HepG2 (cell line): Measurements from ENCODE around the gene DNPH1.

Source experiments
- IRF9 ChIP-seq: sonication (generic); formaldehyde crosslinking; IDR thresholded peaks from 2 replicates; pipeline ENCODE4 v1.8.0; 2022; ENCODE audit warnings: missing genetic modification reagents, mild to moderate bottlenecking, borderline replicate concordance
- MAX ChIP-seq: IDR thresholded peaks from 2 replicates; pipeline ENCODE4 v1.6.1; 2012; ENCODE audit warnings: inconsistent platforms
- POGZ ChIP-seq: sonication (generic); formaldehyde crosslinking; IDR thresholded peaks from 2 replicates; pipeline ENCODE4 v1.4.0; 2020; ENCODE audit warnings: mild to moderate bottlenecking, missing genetic modification reagents
- RAD21 ChIP-seq: fragments of 450-650 bp; formaldehyde crosslinking; IDR thresholded peaks from 2 replicates; pipeline ENCODE4 v1.5.0; 2020; ENCODE audit warnings: mild to moderate bottlenecking
- RFX5 ChIP-seq: IDR thresholded peaks from 2 replicates; pipeline ENCODE4 v1.6.1; 2011; ENCODE audit warnings: low read depth, low read length, improper control_type of control experiment
- SMC3 ChIP-seq: IDR thresholded peaks from 2 replicates; pipeline ENCODE4 v1.6.1; 2011; ENCODE audit warnings: low read length, improper control_type of control experiment
- ZFY ChIP-seq: sonication (generic); formaldehyde crosslinking; IDR thresholded peaks from 2 replicates; pipeline ENCODE4 v1.4.0; 2020; ENCODE audit warnings: missing genetic modification reagents
- ZNF343 ChIP-seq: sonication (generic); formaldehyde crosslinking; IDR thresholded peaks from 2 replicates; pipeline ENCODE4 v1.4.0; 2020; ENCODE audit warnings: mild to moderate bottlenecking, missing genetic modification reagents
- TF ChIP-seq, protein P1 (sequence below): IDR thresholded peaks from 2 replicates; pipeline ENCODE4 v1.6.1; 2016
- TF ChIP-seq, protein P2 (sequence below): sonication (generic); formaldehyde crosslinking; IDR thresholded peaks from 2 replicates; pipeline ENCODE4 v1.5.0; 2020; ENCODE audit warnings: mild to moderate bottlenecking, missing genetic modification reagents, moderate library complexity

- TF ChIP-seq ZFY (CRISPR knock-in tag): no peak
- TF ChIP-seq POGZ (CRISPR knock-in tag): no peak
- TF ChIP-seq MAX: no peak
- TF ChIP-seq, protein P1, sequence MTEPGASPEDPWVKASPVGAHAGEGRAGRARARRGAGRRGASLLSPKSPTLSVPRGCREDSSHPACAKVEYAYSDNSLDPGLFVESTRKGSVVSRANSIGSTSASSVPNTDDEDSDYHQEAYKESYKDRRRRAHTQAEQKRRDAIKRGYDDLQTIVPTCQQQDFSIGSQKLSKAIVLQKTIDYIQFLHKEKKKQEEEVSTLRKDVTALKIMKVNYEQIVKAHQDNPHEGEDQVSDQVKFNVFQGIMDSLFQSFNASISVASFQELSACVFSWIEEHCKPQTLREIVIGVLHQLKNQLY: no peak
- no peak for TF ChIP-seq RAD21 (CRISPR knock-in tag)
- TF ChIP-seq SMC3: no peak
- TF ChIP-seq, protein P2, sequence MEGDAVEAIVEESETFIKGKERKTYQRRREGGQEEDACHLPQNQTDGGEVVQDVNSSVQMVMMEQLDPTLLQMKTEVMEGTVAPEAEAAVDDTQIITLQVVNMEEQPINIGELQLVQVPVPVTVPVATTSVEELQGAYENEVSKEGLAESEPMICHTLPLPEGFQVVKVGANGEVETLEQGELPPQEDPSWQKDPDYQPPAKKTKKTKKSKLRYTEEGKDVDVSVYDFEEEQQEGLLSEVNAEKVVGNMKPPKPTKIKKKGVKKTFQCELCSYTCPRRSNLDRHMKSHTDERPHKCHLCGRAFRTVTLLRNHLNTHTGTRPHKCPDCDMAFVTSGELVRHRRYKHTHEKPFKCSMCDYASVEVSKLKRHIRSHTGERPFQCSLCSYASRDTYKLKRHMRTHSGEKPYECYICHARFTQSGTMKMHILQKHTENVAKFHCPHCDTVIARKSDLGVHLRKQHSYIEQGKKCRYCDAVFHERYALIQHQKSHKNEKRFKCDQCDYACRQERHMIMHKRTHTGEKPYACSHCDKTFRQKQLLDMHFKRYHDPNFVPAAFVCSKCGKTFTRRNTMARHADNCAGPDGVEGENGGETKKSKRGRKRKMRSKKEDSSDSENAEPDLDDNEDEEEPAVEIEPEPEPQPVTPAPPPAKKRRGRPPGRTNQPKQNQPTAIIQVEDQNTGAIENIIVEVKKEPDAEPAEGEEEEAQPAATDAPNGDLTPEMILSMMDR (CRISPR knock-in tag): no peak
- no peak for TF ChIP-seq IRF9 (CRISPR knock-in tag)
- TF ChIP-seq ZNF343 (CRISPR knock-in tag): no peak
- TF ChIP-seq RFX5: no peak
Observed at GRCh38 chr6:43215066-43215465, 14.2 kb downstream of the DNPH1 start.
